Uterus (tissue), 2 donors: Measurements from ENCODE around the gene AUH.

ENCODE experiments used
- POLR2A ChIP-seq, 2 donors: fragments of 450-650 bp; IDR thresholded peaks; one replicate each; pipeline ENCODE4 v1.6.1; 2016; ENCODE audit warnings: antibody characterized with exemption in 2 of 2, mild to moderate bottlenecking in 1 of 2, moderate library complexity in 1 of 2
- TF ChIP-seq, protein P1 (sequence below), 4 experiments: fragments of 200-600 bp in 2 of 4; fragments of 450-650 bp in 2 of 4; sonication (generic) in 2 of 4; IDR thresholded peaks; one replicate each; pipeline ENCODE4 v1.5.1; 2016 to 2019; ENCODE audit warnings: antibody characterized with exemption in 4 of 4, mild to moderate bottlenecking in 2 of 4, moderate library complexity in 1 of 4

DNA sequence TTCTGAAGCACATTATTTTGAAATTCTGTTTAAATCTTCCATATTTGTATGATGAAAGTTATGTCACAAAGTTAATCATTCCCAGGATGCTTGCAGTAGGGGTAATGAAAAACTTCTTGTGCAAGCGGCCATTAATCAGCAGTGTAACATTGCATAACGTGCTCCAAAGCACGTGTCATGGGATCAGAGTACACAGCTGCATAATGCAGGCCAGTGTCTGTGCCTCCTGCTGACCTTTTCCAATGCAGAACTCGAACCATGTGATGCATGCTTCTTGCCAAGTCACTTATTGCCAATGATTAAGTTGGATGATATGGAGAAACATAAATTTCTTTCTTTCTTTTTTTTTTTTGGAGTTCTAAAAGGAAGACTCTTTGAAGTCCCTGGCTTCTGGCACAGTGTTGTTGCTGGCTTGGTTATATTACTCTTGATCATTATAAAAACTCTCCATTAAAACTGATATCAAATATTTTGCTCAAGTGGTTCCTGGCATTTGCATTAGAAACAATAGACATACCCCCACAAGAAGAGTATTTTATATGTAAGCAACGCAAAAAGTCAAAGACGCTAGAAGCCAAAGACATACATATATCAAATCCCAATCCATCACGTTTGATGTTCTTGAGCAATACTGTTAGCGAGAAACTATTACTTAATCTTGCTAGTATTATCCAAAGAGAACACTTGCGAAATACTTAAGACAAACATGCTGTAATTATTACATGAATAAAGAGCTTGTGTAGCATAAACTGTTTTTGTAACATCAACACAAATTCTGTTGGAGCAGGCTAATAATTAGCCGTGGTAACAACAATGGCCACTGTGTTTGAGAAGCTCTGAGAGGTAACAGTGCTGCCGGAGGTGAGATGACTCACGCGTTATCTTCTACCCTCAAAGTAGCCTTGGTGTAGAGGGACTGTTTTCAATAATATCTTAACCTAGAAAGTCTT, 164.2 kb downstream of the AUH start:
- TF ChIP-seq, protein P1, sequence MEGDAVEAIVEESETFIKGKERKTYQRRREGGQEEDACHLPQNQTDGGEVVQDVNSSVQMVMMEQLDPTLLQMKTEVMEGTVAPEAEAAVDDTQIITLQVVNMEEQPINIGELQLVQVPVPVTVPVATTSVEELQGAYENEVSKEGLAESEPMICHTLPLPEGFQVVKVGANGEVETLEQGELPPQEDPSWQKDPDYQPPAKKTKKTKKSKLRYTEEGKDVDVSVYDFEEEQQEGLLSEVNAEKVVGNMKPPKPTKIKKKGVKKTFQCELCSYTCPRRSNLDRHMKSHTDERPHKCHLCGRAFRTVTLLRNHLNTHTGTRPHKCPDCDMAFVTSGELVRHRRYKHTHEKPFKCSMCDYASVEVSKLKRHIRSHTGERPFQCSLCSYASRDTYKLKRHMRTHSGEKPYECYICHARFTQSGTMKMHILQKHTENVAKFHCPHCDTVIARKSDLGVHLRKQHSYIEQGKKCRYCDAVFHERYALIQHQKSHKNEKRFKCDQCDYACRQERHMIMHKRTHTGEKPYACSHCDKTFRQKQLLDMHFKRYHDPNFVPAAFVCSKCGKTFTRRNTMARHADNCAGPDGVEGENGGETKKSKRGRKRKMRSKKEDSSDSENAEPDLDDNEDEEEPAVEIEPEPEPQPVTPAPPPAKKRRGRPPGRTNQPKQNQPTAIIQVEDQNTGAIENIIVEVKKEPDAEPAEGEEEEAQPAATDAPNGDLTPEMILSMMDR (IDR thresholded peaks at IDR 0.05): peak in 1 of 4 experiments; percentile 21
- TF ChIP-seq POLR2A (IDR thresholded peaks at IDR 0.05): no peak
